Neuronal stem cell (in vitro differentiated cells): ENCODE measurements around the gene EIF4A3.
"Not testable (repeated sequence)": the region's sequence is repeated elsewhere in the genome, so short reads cannot be mapped to it uniquely, and the experiment has no call there.

Source experiments
- DNase-seq: peaks from one replicate; pipeline ENCODE4 v3.0.0-alpha.2; 2013; ENCODE audit warnings: low spot score
- H2AFZ ChIP-seq: one replicate; pipeline ENCODE4 v1.6.1; 2013; ENCODE audit warnings: mild to moderate bottlenecking, low read length, inconsistent platforms
- H2AK5ac ChIP-seq: 2 replicates; pipeline ENCODE4 v1.6.1; 2013; ENCODE audit warnings: low read depth, mild to moderate bottlenecking, inconsistent platforms, low read length, moderate library complexity, mixed read lengths
- H2BK120ac ChIP-seq: 2 replicates; pipeline ENCODE4 v1.6.1; 2013; ENCODE audit warnings: low read depth, mild to moderate bottlenecking, inconsistent platforms, low read length, moderate library complexity, mixed read lengths
- H2BK12ac ChIP-seq: one replicate; pipeline ENCODE4 v1.6.1; 2013; ENCODE audit warnings: low read length, inconsistent platforms
- H2BK15ac ChIP-seq: 2 replicates; pipeline ENCODE4 v1.6.1; 2013; ENCODE audit warnings: mild to moderate bottlenecking, low read length, inconsistent platforms, mixed read lengths
- H2BK5ac ChIP-seq: one replicate; pipeline ENCODE4 v1.6.1; 2013; ENCODE audit warnings: inconsistent platforms, mild to moderate bottlenecking, low read length, moderate library complexity
- H3K14ac ChIP-seq: one replicate; pipeline ENCODE4 v1.6.1; 2013; ENCODE audit warnings: low read length, inconsistent platforms
- H3K18ac ChIP-seq: 2 replicates; pipeline ENCODE4 v1.6.1; 2013; ENCODE audit warnings: low read length, inconsistent platforms
- H3K23ac ChIP-seq: 2 replicates; pipeline ENCODE4 v1.6.1; 2013; ENCODE audit warnings: low read depth, mild to moderate bottlenecking, mixed read lengths, low read length, inconsistent platforms; ENCODE audit not compliant: poor library complexity
- H3K27ac ChIP-seq: replicated peaks from 3 replicates; pipeline ENCODE4 v1.5.1; 2013; ENCODE audit warnings: low read length, inconsistent platforms
- H3K27me3 ChIP-seq, 3 experiments: 2 replicates each; pipeline ENCODE4 v1.6.1; 2013; ENCODE audit warnings: low read length in 3 of 3, mild to moderate bottlenecking in 2 of 3, inconsistent platforms in 1 of 3, low read depth in 1 of 3, mixed read lengths in 1 of 3, moderate library complexity in 1 of 3; ENCODE audit not compliant: control insufficient read depth in 3 of 3, insufficient read depth in 3 of 3
- H3K36me3 ChIP-seq, 2 donors: replicated peaks in 1 of 2; 2 replicates each; pipeline ENCODE4 v1.6.1; 2013; ENCODE audit warnings: low read length in 2 of 2; ENCODE audit not compliant: control insufficient read depth in 2 of 2, insufficient read depth in 2 of 2
- H3K4ac ChIP-seq: 2 replicates; pipeline ENCODE4 v1.6.1; 2013; ENCODE audit warnings: inconsistent platforms, mild to moderate bottlenecking, low read length, moderate library complexity
- H3K4me1 ChIP-seq, 2 donors: 1 replicate in 1 of 2; 2 replicates in 1 of 2; pipeline ENCODE4 v1.6.1; 2013; ENCODE audit warnings: low read length in 2 of 2, low read depth in 1 of 2; ENCODE audit not compliant: control insufficient read depth in 2 of 2, insufficient read depth in 1 of 2
- H3K4me2 ChIP-seq: one replicate; pipeline ENCODE4 v1.6.1; 2013; ENCODE audit warnings: mild to moderate bottlenecking, low read length, inconsistent platforms; ENCODE audit not compliant: insufficient read depth, poor library complexity, severe bottlenecking
- H3K4me3 ChIP-seq, 2 donors: 2 replicates each; pipeline ENCODE4 v1.5.1; 2013; ENCODE audit warnings: low read length in 2 of 2, mild to moderate bottlenecking in 2 of 2, inconsistent platforms in 1 of 2, moderate library complexity in 1 of 2
- H3K79me1 ChIP-seq: one replicate; pipeline ENCODE4 v1.6.1; 2013; ENCODE audit warnings: low read depth, mild to moderate bottlenecking, inconsistent platforms, low read length, moderate library complexity
- H3K9ac ChIP-seq: one replicate; pipeline ENCODE4 v1.6.1; 2013; ENCODE audit warnings: mild to moderate bottlenecking, low read depth, low read length, inconsistent platforms; ENCODE audit not compliant: poor library complexity
- H3K9me3 ChIP-seq, 2 donors: replicated peaks in 1 of 2; 2 replicates each; pipeline versions ENCODE3 to v1.6.1; 2013; ENCODE audit warnings: low read length in 2 of 2, mild to moderate bottlenecking in 2 of 2, inconsistent platforms in 1 of 2, low read depth in 1 of 2, mixed read lengths in 1 of 2, moderate library complexity in 1 of 2; ENCODE audit not compliant: control insufficient read depth in 2 of 2, insufficient read depth in 1 of 2
- H4K8ac ChIP-seq: one replicate; pipeline ENCODE4 v1.6.1; 2013; ENCODE audit warnings: low read depth, mild to moderate bottlenecking, inconsistent platforms, low read length, moderate library complexity
- H4K91ac ChIP-seq: one replicate; pipeline ENCODE4 v1.6.1; 2013; ENCODE audit warnings: low read length, low read depth, mild to moderate bottlenecking, inconsistent platforms; ENCODE audit not compliant: poor library complexity
- WGBS, 2 donors: extraction: QIAGEN DNeasy Blood & Tissue Kit; methylation state at CpG; one replicate each; pipeline ENCODE4 v1.1.7; 2013; ENCODE audit warnings: missing lambda C conversion rate in 2 of 2, mixed read lengths in 1 of 2; ENCODE audit not compliant: insufficient read length in 2 of 2, insufficient replicate concordance in 1 of 2; ENCODE audit errors: extremely low coverage in 2 of 2; 5-methylcytosine and 5-hydroxymethylcytosine counted together

EIF4A3 gene

DNA sequence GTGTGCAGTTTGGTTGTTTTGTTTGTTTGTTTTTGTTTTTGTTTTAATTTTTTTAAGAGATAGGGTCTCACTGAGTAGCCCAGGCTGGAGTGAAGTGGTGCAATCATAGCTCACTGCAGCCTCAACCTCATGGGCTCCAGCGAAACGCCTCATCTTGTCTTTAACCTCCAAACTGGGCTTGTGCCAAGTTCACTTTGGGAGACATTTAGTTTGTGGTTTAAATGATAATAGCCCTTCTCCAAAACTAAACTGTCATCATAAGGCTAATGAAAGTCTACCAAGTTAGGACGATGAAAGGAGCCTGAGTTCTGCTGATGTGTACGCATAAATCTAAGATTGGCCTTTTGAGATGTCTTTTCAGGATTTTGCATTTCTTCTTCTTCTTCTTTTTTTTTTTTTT lies 16.4 kb upstream of the EIF4A3 start:
- Histone ChIP-seq H3K27ac (no peak overlapping the region), H3K4me1 (peaks cover 4 to 11% of the 10 kb centered on the region in 2 donors), H3K4ac (no peak overlapping the region), H3K14ac (no peak overlapping the region), H2BK15ac (no peak overlapping the region), H3K9ac (no peak overlapping the region), H4K91ac (no peak overlapping the region), H3K79me1 (no peaks in the 10 kb centered on the region), H3K18ac (no peak overlapping the region), H2AFZ (no peak overlapping the region), H2BK120ac (no peak overlapping the region), H3K36me3 (no peaks in the 10 kb centered on the region), H3K23ac (no peak overlapping the region), H2BK5ac (no peak overlapping the region), H4K8ac (no peak overlapping the region), H3K9me3 (peaks cover 0 to 2% of the 10 kb centered on the region in 2 donors), H3K4me2 (no peak overlapping the region), H3K4me3 (no peak overlapping the region), H2AK5ac (no peak overlapping the region), H3K27me3 (peaks cover 0 to 3% (median 0%) of the 10 kb centered on the region in 3 experiments), H2BK12ac (no peak overlapping the region)
- no peak for DNase-seq
- WGBS, 2 donors: no CpG with 5 or more reads among the region's 4 CpGs

- no peak overlapping the region for H3K23ac ChIP-seq
- H3K4me1 ChIP-seq: peaks cover 4 to 12% of the 10 kb centered on the region in 2 donors
- no peak overlapping the region for H2BK120ac ChIP-seq
- no peaks in the 10 kb centered on the region for H3K79me1 ChIP-seq
- H3K9me3 ChIP-seq: peaks cover 2 to 6% of the 10 kb centered on the region in 2 donors
- H3K4me2 ChIP-seq: no peak overlapping the region
- no peak overlapping the region for H3K18ac ChIP-seq
- no peak overlapping the region for H2BK15ac ChIP-seq
- H4K8ac ChIP-seq: no peak overlapping the region
- H3K4me3 ChIP-seq: no peak overlapping the region
- peak overlapping the region; percentile 58 for H2AFZ ChIP-seq
- H3K36me3 ChIP-seq: no peaks in the 10 kb centered on the region
- H3K27me3 ChIP-seq: peaks cover 0 to 3% (median 0%) of the 10 kb centered on the region in 3 experiments
- no peak overlapping the region for H2BK5ac ChIP-seq
- DNase-seq: no peak
- H3K4ac ChIP-seq: no peak overlapping the region
- no CpG with 5 or more reads among the region's 3 CpGs for WGBS, 2 donors
- H3K14ac ChIP-seq: no peak overlapping the region
- no peak overlapping the region for H2BK12ac ChIP-seq
- no peak overlapping the region for H3K27ac ChIP-seq
- H2AK5ac ChIP-seq: no peak overlapping the region
- no peak overlapping the region for H3K9ac ChIP-seq
- no peak overlapping the region for H4K91ac ChIP-seq
These were observed 13.6 kb upstream of the EIF4A3 start for GRCh38 chr17:80160536-80160935.

GRCh38 chr17:80158846-80159245 lies 11.9 kb upstream of the EIF4A3 start:
- H3K14ac ChIP-seq: no peak overlapping the region
- H2BK12ac ChIP-seq: no peak overlapping the region
- H2BK15ac ChIP-seq: no peak overlapping the region
- no peak overlapping the region for H3K9ac ChIP-seq
- no peak overlapping the region for H2AK5ac ChIP-seq
- no peak overlapping the region for H3K4ac ChIP-seq
- H4K8ac ChIP-seq: no peak overlapping the region
- H3K4me2 ChIP-seq: no peak overlapping the region
- H3K4me3 ChIP-seq: no peak overlapping the region
- H3K36me3 ChIP-seq: no peaks in the 10 kb centered on the region
- WGBS, 2 donors: no CpG with 5 or more reads among the region's 2 CpGs
- H3K23ac ChIP-seq: no peak overlapping the region
- H3K79me1 ChIP-seq: no peaks in the 10 kb centered on the region
- no peak for DNase-seq
- H2BK120ac ChIP-seq: no peak overlapping the region
- H4K91ac ChIP-seq: no peak overlapping the region
- H3K27ac ChIP-seq: no peak overlapping the region
- peaks cover 4 to 17% of the 10 kb centered on the region in 2 donors for H3K4me1 ChIP-seq
- H3K27me3 ChIP-seq: peaks cover 0 to 3% (median 0%) of the 10 kb centered on the region in 3 experiments
- peaks cover 2 to 6% of the 10 kb centered on the region in 2 donors for H3K9me3 ChIP-seq
- H2AFZ ChIP-seq: no peak overlapping the region
- no peak overlapping the region for H3K18ac ChIP-seq
- no peak overlapping the region for H2BK5ac ChIP-seq

- H4K91ac ChIP-seq, DNase-seq, H3K4me2 ChIP-seq, H3K4me3 ChIP-seq, H2BK120ac ChIP-seq, H2BK5ac ChIP-seq, H2BK15ac ChIP-seq, H3K27ac ChIP-seq, H3K79me1 ChIP-seq, H2BK12ac ChIP-seq, H3K36me3 ChIP-seq, H3K9me3 ChIP-seq, H2AFZ ChIP-seq, H3K27me3 ChIP-seq, H2AK5ac ChIP-seq, H3K23ac ChIP-seq, H3K4ac ChIP-seq, H3K9ac ChIP-seq, H3K18ac ChIP-seq, H4K8ac ChIP-seq, H3K14ac ChIP-seq: not testable (repeated sequence)
- no CpG with 5 or more reads among the region's 2 CpGs for WGBS, 2 donors
- H3K4me1 ChIP-seq: peaks cover 4 to 17% of the 10 kb centered on the region in 2 donors
These were observed 8.7 kb upstream of the EIF4A3 start for GRCh38 chr17:80155600-80155999.
